SK-N-SH treated with all-trans-retinoic acid at 6 μM for 48 hours (cell line): Measurements from ENCODE around the gene GNA14.

Experiments used
- ATAC-seq: fragments of 200-7000 bp; cut with Tn5 transposase; 3 replicates; pipeline ENCODE4 v1.9.1; 2020; ENCODE audit warnings: mild to moderate bottlenecking, moderate library complexity
- ARNTL ChIP-seq: fragments of 450-650 bp; formaldehyde crosslinking; IDR thresholded peaks from 2 replicates; pipeline ENCODE4 v1.5.0; 2020; ENCODE audit warnings: low read depth, mild to moderate bottlenecking, moderate library complexity, borderline replicate concordance
- CREB5 ChIP-seq: fragments of 250-450 bp; sonication (Bioruptor Pico); IDR thresholded peaks from 2 replicates; pipeline ENCODE4 v1.5.1; 2020; ENCODE audit warnings: low read depth, mild to moderate bottlenecking, moderate library complexity
- CSDC2 ChIP-seq: fragments of 250-450 bp; sonication (Bioruptor Pico); IDR thresholded peaks from 2 replicates; pipeline ENCODE4 v1.5.0; 2020; ENCODE audit warnings: mild to moderate bottlenecking, moderate library complexity
- CSRNP3 ChIP-seq: fragments of 250-450 bp; sonication (Bioruptor Pico); IDR thresholded peaks from 2 replicates; pipeline ENCODE4 v1.5.1; 2021; ENCODE audit warnings: mild to moderate bottlenecking, moderate library complexity
- ESRRG ChIP-seq: fragments of 250-450 bp; sonication (Bioruptor Pico); IDR thresholded peaks from 2 replicates; pipeline ENCODE4 v1.6.1; 2021; ENCODE audit warnings: mild to moderate bottlenecking
- GLIS3 ChIP-seq: fragments of 250-450 bp; sonication (Bioruptor Pico); IDR thresholded peaks from 2 replicates; pipeline ENCODE4 v1.5.0; 2020; ENCODE audit warnings: mild to moderate bottlenecking, moderate library complexity
- ISL1 ChIP-seq: fragments of 250-450 bp; sonication (Bioruptor Pico); IDR thresholded peaks from 2 replicates; pipeline ENCODE4 v2.1.2; 2022; ENCODE audit warnings: mild to moderate bottlenecking, moderate library complexity
- OSR1 ChIP-seq: fragments of 250-450 bp; sonication (Bioruptor Pico); IDR thresholded peaks from 2 replicates; pipeline ENCODE4 v1.8.0; 2022; ENCODE audit warnings: moderate library complexity, mild to moderate bottlenecking, inconsistent platforms
- PATZ1 ChIP-seq: fragments of 250-450 bp; sonication (Bioruptor Pico); IDR thresholded peaks from 2 replicates; pipeline ENCODE4 v1.8.0; 2020; ENCODE audit warnings: mild to moderate bottlenecking, moderate library complexity, borderline replicate concordance
- POU6F1 ChIP-seq: fragments of 250-450 bp; sonication (Bioruptor Pico); IDR thresholded peaks from 2 replicates; pipeline ENCODE4 v1.8.0; 2021; ENCODE audit warnings: low read depth, mild to moderate bottlenecking, moderate library complexity, borderline replicate concordance
- PPARA ChIP-seq: fragments of 250-450 bp; sonication (Bioruptor Pico); IDR thresholded peaks from 2 replicates; pipeline ENCODE4 v1.5.0; 2020; ENCODE audit warnings: mild to moderate bottlenecking, borderline replicate concordance
- RARB ChIP-seq: fragments of 250-450 bp; sonication (Bioruptor Pico); IDR thresholded peaks from 2 replicates; pipeline ENCODE4 v1.8.0; 2021; ENCODE audit warnings: mild to moderate bottlenecking, moderate library complexity
- SNAI2 ChIP-seq: fragments of 250-450 bp; sonication (Bioruptor Pico); IDR thresholded peaks from 2 replicates; pipeline ENCODE4 v1.5.0; 2020; ENCODE audit warnings: mild to moderate bottlenecking, moderate library complexity
- TCF4 ChIP-seq: fragments of 250-450 bp; sonication (Bioruptor Pico); IDR thresholded peaks from 2 replicates; pipeline ENCODE4 v1.8.0; 2021; ENCODE audit warnings: mild to moderate bottlenecking, moderate library complexity, borderline replicate concordance
- TSHZ2 ChIP-seq: fragments of 250-450 bp; sonication (Bioruptor Pico); IDR thresholded peaks from 2 replicates; pipeline ENCODE4 v1.5.0; 2020; ENCODE audit warnings: mild to moderate bottlenecking, moderate library complexity
- ZC3H10 ChIP-seq: fragments of 250-450 bp; sonication (Bioruptor Pico); IDR thresholded peaks from 2 replicates; pipeline ENCODE4 v1.5.1; 2021; ENCODE audit warnings: mild to moderate bottlenecking, moderate library complexity
- ZFP3 ChIP-seq: fragments of 250-450 bp; sonication (Bioruptor Pico); IDR thresholded peaks from 2 replicates; pipeline ENCODE4 v1.5.0; 2020; ENCODE audit warnings: mild to moderate bottlenecking, moderate library complexity
- ZFP30 ChIP-seq: fragments of 450-650 bp; formaldehyde crosslinking; IDR thresholded peaks from 2 replicates; pipeline ENCODE4 v1.5.0; 2022; ENCODE audit warnings: mild to moderate bottlenecking, moderate library complexity
- ZNF565 ChIP-seq: fragments of 450-650 bp; formaldehyde crosslinking; conservative IDR thresholded peaks from 2 replicates; pipeline ENCODE4 v1.5.0; 2020; ENCODE audit warnings: low read depth, mild to moderate bottlenecking, moderate library complexity

GNA14 gene

GRCh38 chr9:77375956-77376532 lies 272.1 kb downstream of the GNA14 start:
- no peak for TF ChIP-seq ESRRG (CRISPR knock-in tag)
- no peak for TF ChIP-seq RARB
- TF ChIP-seq CSRNP3 (CRISPR knock-in tag) = no peak
- TF ChIP-seq SNAI2 (CRISPR knock-in tag) = no peak
- TF ChIP-seq ARNTL (CRISPR knock-in tag) = no peak
- no peak for TF ChIP-seq POU6F1 (CRISPR knock-in tag)
- TF ChIP-seq ZFP30 (CRISPR knock-in tag) = no peak
- TF ChIP-seq PATZ1 = no peak
- no peak for TF ChIP-seq ZFP3 (CRISPR knock-in tag)
- TF ChIP-seq PPARA (CRISPR knock-in tag) = no peak
- TF ChIP-seq TSHZ2 (CRISPR knock-in tag) = no peak
- TF ChIP-seq ISL1 = no peak
- TF ChIP-seq OSR1 = no peak
- TF ChIP-seq GLIS3 (CRISPR knock-in tag) = no peak
- TF ChIP-seq ZNF565 = no peak
- no peak for TF ChIP-seq ZC3H10 (CRISPR knock-in tag)
- TF ChIP-seq CSDC2 = no peak

GRCh38 chr9:77374266-77374665 lies 273.9 kb downstream of the GNA14 start:
- ATAC-seq = peak; percentile 54; the same call in 2 of the 3 replicates
- TF ChIP-seq ZC3H10 (CRISPR knock-in tag) = no peak
- TF ChIP-seq CREB5 (CRISPR knock-in tag) = no peak
- no peak for TF ChIP-seq SNAI2 (CRISPR knock-in tag)
- TF ChIP-seq TCF4 (CRISPR knock-in tag) = no peak
- TF ChIP-seq ISL1 = no peak

More at GRCh38 chr9:77375956-77376532, 272.1 kb downstream of the GNA14 start:
- ATAC-seq = no peak
